Body of pancreas (tissue), 4 donors: ENCODE measurements around the gene ECHDC1. TPM values are rescaled to one million over a fixed set of nuclear protein-coding genes. Genes with fewer than 3 reads are reported as not detected.

Source experiments
- ATAC-seq: fragments of 150-250 bp; one replicate; pipeline ENCODE4 v1.9.1; 2016
- DNase-seq, 4 donors: peaks; one replicate each; pipeline ENCODE4 v3.0.0-alpha.2; 2019
- H3K27ac ChIP-seq, 4 donors: fragments of 200-600 bp; sonication (generic); 1 replicate in 3 of 4; 2 replicates in 1 of 4; pipeline versions ENCODE4 v1.5.1 to v1.6.1; 2016 to 2019; ENCODE audit warnings: mild to moderate bottlenecking in 1 of 4, mixed read lengths in 1 of 4, moderate library complexity in 1 of 4
- H3K27me3 ChIP-seq, 2 donors: fragments of 200-600 bp; sonication (generic); one replicate each; pipeline ENCODE4 v1.6.0; 2016; ENCODE audit warnings: mild to moderate bottlenecking in 1 of 2
- H3K36me3 ChIP-seq, 2 donors: fragments of 200-600 bp; sonication (generic); replicated peaks in 1 of 2; 2 replicates each; pipeline ENCODE4 v1.5.1; 2016; ENCODE audit warnings: low read depth in 2 of 2; ENCODE audit not compliant: insufficient read depth in 1 of 2
- H3K4me1 ChIP-seq: fragments of 200-600 bp; sonication (generic); one replicate; pipeline ENCODE4 v1.6.0; 2016
- H3K4me3 ChIP-seq, 2 donors: fragments of 200-600 bp; sonication (generic); 1 replicate in 1 of 2; 2 replicates in 1 of 2; pipeline ENCODE4 v1.5.1; 2016 to 2019
- H3K9me3 ChIP-seq, 3 donors: fragments of 200-600 bp; sonication (generic); 1 replicate in 2 of 3; 2 replicates in 1 of 3; pipeline ENCODE4 v1.5.1; 2016
- POLR2A ChIP-seq, 3 donors: fragments of 450-650 bp; IDR thresholded peaks; one replicate each; pipeline ENCODE4 v1.6.1; 2016; ENCODE audit warnings: antibody characterized with exemption in 3 of 3, mild to moderate bottlenecking in 2 of 3
- WGBS, 2 donors: methylation state at CpG; one replicate each; pipeline ENCODE4 v1.1.5; 2017; 5-methylcytosine and 5-hydroxymethylcytosine counted together
- intact Hi-C: fragments of 100-400 bp; cut with DNase I; formaldehyde crosslinking; loops from one replicate; pipeline ENCODE4 v1.15.1; 2023
- total RNA-seq, 2 donors: library from RNA; depleted of rRNA; stranded (reverse); fragments of >200 nt; gene quantifications; one replicate each; pipeline ENCODE4 v1.1.0, GENCODE V29; 2016
- TF ChIP-seq, protein P1 (sequence below), 7 experiments: fragments of 450-650 bp in 4 of 7; fragments of 200-600 bp in 3 of 7; sonication (generic) in 3 of 7; IDR thresholded peaks; one replicate each; pipeline ENCODE4 v1.5.1; 2016 to 2019; ENCODE audit warnings: antibody characterized with exemption in 7 of 7

The ECHDC1 gene
- total RNA-seq, 2 donors from 2014 or later = 27.4 to 35.5 TPM

DNA sequence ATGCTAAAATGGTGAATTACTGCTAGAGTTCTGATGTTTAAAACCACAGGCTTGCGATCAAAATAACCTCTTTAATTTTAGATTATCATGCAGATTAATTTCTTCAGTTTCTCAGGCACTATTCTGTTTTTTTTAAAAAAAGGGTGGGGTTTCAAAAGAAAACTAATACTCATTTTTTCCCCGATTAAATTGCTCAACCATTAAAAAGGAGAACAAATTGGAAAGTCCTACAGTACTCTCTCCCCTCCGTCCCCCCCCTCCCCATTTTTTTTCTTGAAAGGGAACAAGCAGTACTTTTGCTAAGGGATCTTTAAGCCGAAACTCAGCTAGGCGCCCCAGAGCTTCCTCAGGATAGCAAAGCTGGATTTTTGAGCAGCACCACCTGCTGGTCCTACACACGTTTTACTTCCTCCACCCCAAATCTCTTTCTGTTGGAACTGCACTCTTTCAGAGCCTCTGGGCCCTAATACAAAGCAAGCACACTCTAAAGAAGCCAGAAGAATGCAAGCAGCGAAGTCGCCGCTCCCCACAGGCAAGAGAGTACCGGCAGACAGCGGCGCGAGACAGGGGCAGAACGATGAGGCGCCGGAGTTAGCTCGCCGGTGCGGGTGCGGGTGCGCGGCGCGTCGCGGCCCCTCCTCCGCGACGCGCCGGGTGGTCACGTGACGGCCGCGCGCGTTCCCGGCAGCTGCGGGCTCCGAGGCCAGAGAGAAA is 77.1 kb downstream of the ECHDC1 start, which contains the start of gene RNF146:
TSS of gene RNF146 (plus strand) at position 687 of the 714 bp plus-strand sequence. CDS start 13,475 bp downstream, outside the sequence.
- peak within 1 kb of the TSS; percentile 49 to 81 for H3K4me3 ChIP-seq
- ATAC-seq (peak; percentile 91), DNase-seq (peak; percentile 77 to 87 (median 82))
- H3K27me3 ChIP-seq = no peaks in the 10 kb centered on the region
- 0 to 2% methylated on average over 25 to 40 of the region's 40 CpGs for WGBS, 2 donors
- H3K9me3 ChIP-seq = no peaks in the 10 kb centered on the region
- H3K4me1 ChIP-seq = peaks cover 19% of the 10 kb centered on the region
- peak within 1 kb of the TSS; percentile 99 for H3K27ac ChIP-seq
- no peaks in the 10 kb centered on the region for H3K36me3 ChIP-seq
- TF ChIP-seq, protein P1, sequence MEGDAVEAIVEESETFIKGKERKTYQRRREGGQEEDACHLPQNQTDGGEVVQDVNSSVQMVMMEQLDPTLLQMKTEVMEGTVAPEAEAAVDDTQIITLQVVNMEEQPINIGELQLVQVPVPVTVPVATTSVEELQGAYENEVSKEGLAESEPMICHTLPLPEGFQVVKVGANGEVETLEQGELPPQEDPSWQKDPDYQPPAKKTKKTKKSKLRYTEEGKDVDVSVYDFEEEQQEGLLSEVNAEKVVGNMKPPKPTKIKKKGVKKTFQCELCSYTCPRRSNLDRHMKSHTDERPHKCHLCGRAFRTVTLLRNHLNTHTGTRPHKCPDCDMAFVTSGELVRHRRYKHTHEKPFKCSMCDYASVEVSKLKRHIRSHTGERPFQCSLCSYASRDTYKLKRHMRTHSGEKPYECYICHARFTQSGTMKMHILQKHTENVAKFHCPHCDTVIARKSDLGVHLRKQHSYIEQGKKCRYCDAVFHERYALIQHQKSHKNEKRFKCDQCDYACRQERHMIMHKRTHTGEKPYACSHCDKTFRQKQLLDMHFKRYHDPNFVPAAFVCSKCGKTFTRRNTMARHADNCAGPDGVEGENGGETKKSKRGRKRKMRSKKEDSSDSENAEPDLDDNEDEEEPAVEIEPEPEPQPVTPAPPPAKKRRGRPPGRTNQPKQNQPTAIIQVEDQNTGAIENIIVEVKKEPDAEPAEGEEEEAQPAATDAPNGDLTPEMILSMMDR (IDR thresholded peaks at IDR 0.05) = peak; percentile 52 to 89 (median 70)
- no peak for TF ChIP-seq POLR2A (IDR thresholded peaks at IDR 0.05)
- intact Hi-C loops = no loop called here

DNA sequence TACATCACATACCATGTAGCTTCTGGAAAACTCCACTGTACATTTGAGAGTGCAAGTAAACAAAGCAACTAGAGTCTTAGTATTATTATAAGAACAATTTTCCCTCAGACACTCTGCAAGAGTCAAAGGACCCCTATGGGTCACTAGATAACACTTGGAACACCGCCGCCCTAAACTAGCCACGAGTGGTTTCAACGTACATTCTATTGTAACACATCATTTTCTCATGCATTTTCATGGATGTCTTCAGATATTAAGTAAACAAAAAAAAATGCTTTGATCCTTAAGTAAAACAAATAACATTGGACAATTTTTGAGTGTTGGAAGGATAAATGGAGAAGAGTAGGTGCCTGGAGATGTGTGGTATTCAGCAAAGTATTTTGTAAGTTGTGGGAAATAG is 79.9 kb downstream of the ECHDC1 start:
- intact Hi-C loops = no loop called here

DNA sequence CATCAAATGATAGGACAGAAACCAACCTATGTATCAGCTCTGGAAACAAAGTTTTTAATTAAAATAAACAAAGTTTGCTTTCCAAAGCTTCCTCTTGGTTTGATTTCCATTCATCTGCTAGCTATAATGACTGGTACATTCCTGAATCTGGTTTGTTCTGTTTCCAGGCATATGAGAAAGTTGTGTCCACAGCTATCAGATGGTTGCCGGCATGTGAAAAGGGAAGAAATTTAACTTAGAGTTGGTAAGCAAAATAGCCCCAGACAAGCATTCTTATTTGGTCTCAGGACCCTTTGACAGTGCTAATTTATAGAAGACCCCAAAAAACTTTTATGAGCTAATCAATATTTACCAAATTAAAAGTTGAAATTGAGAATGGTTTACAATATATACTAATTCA is 80.5 kb downstream of the ECHDC1 start:
- ATAC-seq (no peak), DNase-seq (no peak)
- Histone ChIP-seq H3K9me3 (no peaks in the 10 kb centered on the region), H3K27me3 (no peaks in the 10 kb centered on the region), H3K36me3 (no peaks in the 10 kb centered on the region), H3K4me1 (peaks cover 1% of the 10 kb centered on the region), H3K27ac (no peak overlapping the region), H3K4me3 (no peak overlapping the region)
- intact Hi-C loops = no loop called here
- WGBS, 2 donors = 79 to 81% methylated on average over 1 of the region's 1 CpG
- TF ChIP-seq, protein P1 (IDR thresholded peaks at IDR 0.05) = no peak
- no peak for TF ChIP-seq POLR2A (IDR thresholded peaks at IDR 0.05)

More for the DNA sequence above, 79.9 kb downstream of the ECHDC1 start:
- 63 to 68% methylated on average over 4 of the region's 4 CpGs for WGBS, 2 donors
- no peak for ATAC-seq
- Histone ChIP-seq H3K27ac (no peak overlapping the region), H3K9me3 (no peaks in the 10 kb centered on the region), H3K4me1 (peaks cover 7% of the 10 kb centered on the region), H3K36me3 (no peaks in the 10 kb centered on the region), H3K4me3 (no peak overlapping the region), H3K27me3 (no peaks in the 10 kb centered on the region)
- DNase-seq = no peak
- no peak for TF ChIP-seq POLR2A (IDR thresholded peaks at IDR 0.05)
- TF ChIP-seq, protein P1 (IDR thresholded peaks at IDR 0.05) = no peak

- no peak overlapping the region for H3K4me3 ChIP-seq
- H3K9me3 ChIP-seq = no peaks in the 10 kb centered on the region
- ATAC-seq (no peak), DNase-seq (no peak)
- no peaks in the 10 kb centered on the region for H3K4me1 ChIP-seq
- 91 to 94% methylated on average over 5 to 6 of the region's 6 CpGs for WGBS, 2 donors
- H3K36me3 ChIP-seq = no peaks in the 10 kb centered on the region
- H3K27ac ChIP-seq = no peak overlapping the region
- TF ChIP-seq, protein P1 (IDR thresholded peaks at IDR 0.05) = no peak
- TF ChIP-seq POLR2A (IDR thresholded peaks at IDR 0.05) = no peak
- intact Hi-C loops = no loop called here
- no peaks in the 10 kb centered on the region for H3K27me3 ChIP-seq
Observed at GRCh38 chr6:127255286-127255685, 88.1 kb downstream of the ECHDC1 start.

GRCh38 chr6:127249621-127250020 is 93.8 kb downstream of the ECHDC1 start:
- no peaks in the 10 kb centered on the region for H3K36me3 ChIP-seq
- H3K9me3 ChIP-seq = no peaks in the 10 kb centered on the region
- intact Hi-C loops = no loop called here
- 90 to 96% methylated on average over 1 of the region's 1 CpG for WGBS, 2 donors
- no peak overlapping the region for H3K27ac ChIP-seq
- DNase-seq = no peak
- H3K27me3 ChIP-seq = no peaks in the 10 kb centered on the region
- ATAC-seq = no peak
- no peak overlapping the region for H3K4me3 ChIP-seq
- TF ChIP-seq POLR2A (IDR thresholded peaks at IDR 0.05) = no peak
- TF ChIP-seq, protein P1 (IDR thresholded peaks at IDR 0.05) = no peak
- no peaks in the 10 kb centered on the region for H3K4me1 ChIP-seq
